ENCODE measurements around the gene MGAT1.

GRCh38 chr5:180804129-180804618, 1.6 kb upstream of the MGAT1 start:
- TF ChIP-seq, protein P1, sequence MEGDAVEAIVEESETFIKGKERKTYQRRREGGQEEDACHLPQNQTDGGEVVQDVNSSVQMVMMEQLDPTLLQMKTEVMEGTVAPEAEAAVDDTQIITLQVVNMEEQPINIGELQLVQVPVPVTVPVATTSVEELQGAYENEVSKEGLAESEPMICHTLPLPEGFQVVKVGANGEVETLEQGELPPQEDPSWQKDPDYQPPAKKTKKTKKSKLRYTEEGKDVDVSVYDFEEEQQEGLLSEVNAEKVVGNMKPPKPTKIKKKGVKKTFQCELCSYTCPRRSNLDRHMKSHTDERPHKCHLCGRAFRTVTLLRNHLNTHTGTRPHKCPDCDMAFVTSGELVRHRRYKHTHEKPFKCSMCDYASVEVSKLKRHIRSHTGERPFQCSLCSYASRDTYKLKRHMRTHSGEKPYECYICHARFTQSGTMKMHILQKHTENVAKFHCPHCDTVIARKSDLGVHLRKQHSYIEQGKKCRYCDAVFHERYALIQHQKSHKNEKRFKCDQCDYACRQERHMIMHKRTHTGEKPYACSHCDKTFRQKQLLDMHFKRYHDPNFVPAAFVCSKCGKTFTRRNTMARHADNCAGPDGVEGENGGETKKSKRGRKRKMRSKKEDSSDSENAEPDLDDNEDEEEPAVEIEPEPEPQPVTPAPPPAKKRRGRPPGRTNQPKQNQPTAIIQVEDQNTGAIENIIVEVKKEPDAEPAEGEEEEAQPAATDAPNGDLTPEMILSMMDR (IDR thresholded peaks at IDR 0.05) = no peak
- TF ChIP-seq POLR2A (IDR thresholded peaks at IDR 0.05) = no peak
